Smooth muscle cell (in vitro differentiated cells): ENCODE measurements around the gene ABCC1. TPM values are rescaled to one million over a fixed set of nuclear protein-coding genes. Genes with fewer than 3 reads are reported as not detected.

ENCODE experiments used
- DNase-seq: peaks from one replicate; lab custom pipeline; 2025; ENCODE audit not compliant: unreplicated experiment; lab: John Stamatoyannopoulos, UW
- H2AFZ ChIP-seq: fragments of 200-600 bp; sonication (generic); 2 replicates; pipeline ENCODE4 v1.6.0; 2016; ENCODE audit warnings: antibody characterized with exemption, low read depth, mild to moderate bottlenecking
- H3F3A ChIP-seq: fragments of 200-600 bp; sonication (generic); 2 replicates; pipeline ENCODE4 v1.6.0; 2017; ENCODE audit warnings: antibody characterized with exemption, low read depth
- H3K27ac ChIP-seq: fragments of 200-600 bp; sonication (generic); 2 replicates; pipeline ENCODE4 v1.5.1; 2016; ENCODE audit warnings: low read depth, mild to moderate bottlenecking
- H3K27me3 ChIP-seq: fragments of 200-600 bp; sonication (generic); 2 replicates; pipeline ENCODE4 v1.6.1; 2016; ENCODE audit warnings: low read depth, mild to moderate bottlenecking
- H3K36me3 ChIP-seq: fragments of 200-600 bp; sonication (generic); 2 replicates; pipeline ENCODE4 v1.5.1; 2016; ENCODE audit warnings: low read depth
- H3K4me1 ChIP-seq: fragments of 200-600 bp; sonication (generic); 2 replicates; pipeline ENCODE4 v1.5.1; 2016; ENCODE audit warnings: low read depth
- H3K4me2 ChIP-seq: fragments of 200-600 bp; sonication (generic); 2 replicates; pipeline ENCODE4 v1.6.0; 2016; ENCODE audit warnings: mild to moderate bottlenecking
- H3K4me3 ChIP-seq: fragments of 200-600 bp; sonication (generic); 2 replicates; pipeline ENCODE4 v1.5.1; 2016; ENCODE audit warnings: mild to moderate bottlenecking
- H3K79me2 ChIP-seq: fragments of 200-600 bp; sonication (generic); 2 replicates; pipeline ENCODE4 v1.6.0; 2016; ENCODE audit warnings: low read depth, mild to moderate bottlenecking
- H3K9ac ChIP-seq: fragments of 200-600 bp; sonication (generic); 2 replicates; pipeline ENCODE4 v1.6.0; 2016; ENCODE audit warnings: low read depth
- H3K9me3 ChIP-seq: fragments of 200-600 bp; sonication (generic); replicated peaks from 2 replicates; pipeline ENCODE4 v1.5.1; 2016; ENCODE audit warnings: low read depth
- H4K20me1 ChIP-seq: fragments of 200-600 bp; sonication (generic); 2 replicates; pipeline ENCODE4 v1.6.0; 2016; ENCODE audit warnings: low read depth
- WGBS: methylation state at CpG from one replicate; pipeline ENCODE4 v1.1.7; 2016; ENCODE audit warnings: low lambda C conversion rate; 5-methylcytosine and 5-hydroxymethylcytosine counted together
- polyA plus RNA-seq: library from polyadenylated mRNA; unstranded; fragments of >200 nt; fragmentation: Nextera tagmentation; extraction: Ambion mirVana; gene quantifications from 2 replicates; pipeline ENCODE4 v1.2.1, GENCODE V29; 2016
- total RNA-seq: library from RNA; depleted of rRNA; stranded (reverse); fragments of >200 nt; gene quantifications from 2 replicates; pipeline ENCODE4 v1.2.3, GENCODE V29; 2014
- TF ChIP-seq, protein P1 (sequence below): fragments of 200-600 bp; sonication (generic); IDR thresholded peaks from 2 replicates; pipeline ENCODE4 v1.5.1; 2017; ENCODE audit warnings: borderline replicate concordance, mild to moderate bottlenecking, antibody characterized with exemption; ENCODE audit not compliant: insufficient read depth, poor library complexity, severe bottlenecking

ABCC1 gene
- total and polyA plus RNA-seq, 2 experiments from 2014 or later: 10.2 to 22.7 TPM

GRCh38 chr16:16005721-16006120, 56.3 kb downstream of the ABCC1 start:
- no peaks in the 10 kb centered on the region for H3F3A ChIP-seq
- no peak overlapping the region for H3K9ac ChIP-seq
- H2AFZ ChIP-seq: no peak overlapping the region
- no peaks in the 10 kb centered on the region for H3K4me1 ChIP-seq
- WGBS: 57% methylated on average over 8 of the region's 8 CpGs
- no peaks in the 10 kb centered on the region for H3K9me3 ChIP-seq
- no peaks in the 10 kb centered on the region for H3K36me3 ChIP-seq
- H3K27ac ChIP-seq: no peak overlapping the region
- no peak for DNase-seq
- TF ChIP-seq, protein P1, sequence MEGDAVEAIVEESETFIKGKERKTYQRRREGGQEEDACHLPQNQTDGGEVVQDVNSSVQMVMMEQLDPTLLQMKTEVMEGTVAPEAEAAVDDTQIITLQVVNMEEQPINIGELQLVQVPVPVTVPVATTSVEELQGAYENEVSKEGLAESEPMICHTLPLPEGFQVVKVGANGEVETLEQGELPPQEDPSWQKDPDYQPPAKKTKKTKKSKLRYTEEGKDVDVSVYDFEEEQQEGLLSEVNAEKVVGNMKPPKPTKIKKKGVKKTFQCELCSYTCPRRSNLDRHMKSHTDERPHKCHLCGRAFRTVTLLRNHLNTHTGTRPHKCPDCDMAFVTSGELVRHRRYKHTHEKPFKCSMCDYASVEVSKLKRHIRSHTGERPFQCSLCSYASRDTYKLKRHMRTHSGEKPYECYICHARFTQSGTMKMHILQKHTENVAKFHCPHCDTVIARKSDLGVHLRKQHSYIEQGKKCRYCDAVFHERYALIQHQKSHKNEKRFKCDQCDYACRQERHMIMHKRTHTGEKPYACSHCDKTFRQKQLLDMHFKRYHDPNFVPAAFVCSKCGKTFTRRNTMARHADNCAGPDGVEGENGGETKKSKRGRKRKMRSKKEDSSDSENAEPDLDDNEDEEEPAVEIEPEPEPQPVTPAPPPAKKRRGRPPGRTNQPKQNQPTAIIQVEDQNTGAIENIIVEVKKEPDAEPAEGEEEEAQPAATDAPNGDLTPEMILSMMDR: no peak
- H3K79me2 ChIP-seq: peaks cover 4% of the 10 kb centered on the region
- H3K4me2 ChIP-seq: no peak overlapping the region
- H4K20me1 ChIP-seq: peaks cover 10% of the 10 kb centered on the region
- no peak overlapping the region for H3K4me3 ChIP-seq
- no peaks in the 10 kb centered on the region for H3K27me3 ChIP-seq

DNA sequence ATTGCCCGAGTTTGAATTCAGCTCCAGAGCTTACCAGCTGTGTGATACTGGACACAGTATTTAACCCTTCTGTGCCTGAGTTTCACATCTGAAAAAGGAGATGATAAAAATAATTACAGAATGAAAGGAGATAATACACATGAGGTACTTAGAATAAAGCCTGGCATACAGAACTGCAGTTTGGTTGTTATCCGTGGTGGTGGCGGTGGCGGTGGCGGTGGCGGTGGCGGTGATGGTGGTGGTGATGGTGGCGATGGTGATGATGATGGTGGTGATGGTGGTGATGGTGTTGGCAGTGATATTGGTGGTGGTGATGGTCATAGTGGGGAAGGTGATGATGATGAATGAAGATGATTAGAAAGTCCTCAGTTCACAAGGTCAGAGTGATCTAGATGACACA, 57.2 kb downstream of the ABCC1 start:
- Histone ChIP-seq H3F3A (no peaks in the 10 kb centered on the region), H3K27ac (no peak overlapping the region), H3K4me3 (no peak overlapping the region), H4K20me1 (peaks cover 10% of the 10 kb centered on the region), H3K36me3 (no peaks in the 10 kb centered on the region), H3K4me2 (no peak overlapping the region), H3K79me2 (peaks cover 4% of the 10 kb centered on the region), H3K4me1 (no peaks in the 10 kb centered on the region), H3K27me3 (no peaks in the 10 kb centered on the region), H3K9ac (no peak overlapping the region), H2AFZ (no peak overlapping the region), H3K9me3 (no peaks in the 10 kb centered on the region)
- no peak for DNase-seq
- 88% methylated on average over 8 of the region's 8 CpGs for WGBS
- TF ChIP-seq, protein P1: no peak

GRCh38 chr16:16007743-16008111, 58.3 kb downstream of the ABCC1 start:
- no peak overlapping the region for H3K9ac ChIP-seq
- 94% methylated on average over 11 of the region's 11 CpGs for WGBS

DNA sequence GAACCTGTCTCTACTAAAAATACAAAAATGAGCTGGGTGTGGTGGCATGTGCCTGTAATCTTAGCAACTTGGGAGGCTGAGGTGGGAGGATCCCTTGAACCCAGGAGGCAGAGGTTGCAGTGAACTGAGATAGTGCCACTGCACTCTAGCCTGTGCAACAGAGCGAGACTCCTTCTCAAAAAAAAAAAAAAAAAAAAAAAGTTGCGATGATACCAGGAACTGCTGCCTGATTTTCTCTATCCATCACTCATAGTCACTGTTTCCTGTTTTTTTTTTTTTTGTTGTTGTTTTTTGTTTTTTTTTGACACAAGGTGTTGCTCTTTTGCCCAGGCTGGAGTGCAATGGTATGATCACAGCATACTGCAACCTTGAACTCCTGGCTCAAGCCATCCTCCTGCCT, 59.2 kb downstream of the ABCC1 start:
- WGBS: 97% methylated on average over 2 of the region's 2 CpGs
- H3F3A ChIP-seq: no peaks in the 10 kb centered on the region
- H3K36me3 ChIP-seq: no peaks in the 10 kb centered on the region
- no peak overlapping the region for H2AFZ ChIP-seq
- no peak for DNase-seq
- H3K4me2 ChIP-seq: no peak overlapping the region
- H3K4me3 ChIP-seq: no peak overlapping the region
- H3K9ac ChIP-seq: no peak overlapping the region
- no peaks in the 10 kb centered on the region for H3K27me3 ChIP-seq
- peaks cover 10% of the 10 kb centered on the region for H4K20me1 ChIP-seq
- no peaks in the 10 kb centered on the region for H3K9me3 ChIP-seq
- H3K4me1 ChIP-seq: no peaks in the 10 kb centered on the region
- H3K27ac ChIP-seq: no peak overlapping the region
- H3K79me2 ChIP-seq: peaks cover 4% of the 10 kb centered on the region
- TF ChIP-seq, protein P1: no peak

More at GRCh38 chr16:16007743-16008111, 58.3 kb downstream of the ABCC1 start:
- Histone ChIP-seq H4K20me1 (peaks cover 10% of the 10 kb centered on the region), H3K27ac (no peak overlapping the region), H3K27me3 (no peaks in the 10 kb centered on the region), H3K4me1 (no peaks in the 10 kb centered on the region), H3K36me3 (no peaks in the 10 kb centered on the region), H3F3A (no peaks in the 10 kb centered on the region), H3K4me2 (no peak overlapping the region), H2AFZ (no peak overlapping the region), H3K4me3 (no peak overlapping the region), H3K9me3 (no peaks in the 10 kb centered on the region), H3K79me2 (peaks cover 4% of the 10 kb centered on the region)
- DNase-seq: no peak
- TF ChIP-seq, protein P1: no peak
